Prostate gland (tissue), 2 donors: ENCODE data around the gene ZNF891. TPM values are rescaled to one million over a fixed set of nuclear protein-coding genes. Genes with fewer than 3 reads are reported as not detected.

Experiments used
- DNase-seq: peaks from one replicate; pipeline ENCODE4 v3.0.0-alpha.2; 2019; ENCODE audit warnings: low spot score
- H3K27ac ChIP-seq, 2 donors: fragments of 200-600 bp; sonication (generic); 2 replicates each; pipeline ENCODE4 v1.5.1; 2017 to 2019
- H3K27me3 ChIP-seq: fragments of 200-600 bp; sonication (generic); replicated peaks from 2 replicates; pipeline ENCODE4 v1.5.1; 2019; ENCODE audit not compliant: insufficient read depth
- H3K36me3 ChIP-seq, 2 donors: fragments of 200-600 bp; sonication (generic); 1 replicate in 1 of 2; 2 replicates in 1 of 2; pipeline versions ENCODE4 v1.5.1 to v1.8.1; 2017 to 2019
- H3K4me1 ChIP-seq: fragments of 200-600 bp; sonication (generic); replicated peaks from 2 replicates; pipeline ENCODE4 v1.5.1; 2019
- H3K4me3 ChIP-seq, 2 donors: fragments of 200-600 bp; sonication (generic); 2 replicates each; pipeline ENCODE4 v1.5.1; 2017 to 2019
- H3K9me3 ChIP-seq: fragments of 200-600 bp; sonication (generic); 2 replicates; pipeline ENCODE4 v1.5.1; 2017
- CTCF ChIP-seq, 4 experiments: fragments of 200-600 bp in 2 of 4; fragments of 450-650 bp in 2 of 4; sonication (generic) in 2 of 4; IDR thresholded peaks; 1 replicate in 3 of 4; 2 replicates in 1 of 4; pipeline ENCODE4 v1.5.1; 2016 to 2019; ENCODE audit warnings: antibody characterized with exemption in 4 of 4, mild to moderate bottlenecking in 2 of 4, moderate library complexity in 2 of 4
- POLR2A ChIP-seq: fragments of 450-650 bp; IDR thresholded peaks from one replicate; pipeline ENCODE4 v1.6.1; 2016; ENCODE audit warnings: antibody characterized with exemption, mild to moderate bottlenecking
- POLR2AphosphoS5 ChIP-seq: sonication (generic); formaldehyde crosslinking; IDR thresholded peaks from one replicate; pipeline ENCODE4 v1.6.1; 2017; ENCODE audit warnings: antibody characterized with exemption
- WGBS: methylation state at CpG from one replicate; pipeline ENCODE4 v1.1.5; 2018; 5-methylcytosine and 5-hydroxymethylcytosine counted together
- intact Hi-C: fragments of 100-400 bp; cut with DNase I; formaldehyde crosslinking; loops from one replicate; pipeline ENCODE4 v1.14.2; 2022
- total RNA-seq, 2 donors: library from RNA; depleted of rRNA; stranded (reverse); fragments of >200 nt; gene quantifications; one replicate each; pipeline ENCODE4 v1.1.0, GENCODE V29; 2016

ZNF891 gene
- total RNA-seq, 2 donors from 2014 or later: 1.9 to 3.0 TPM

- no peak overlapping the region for H3K4me3 ChIP-seq
- H3K4me1 ChIP-seq: no peaks in the 10 kb centered on the region
- H3K27me3 ChIP-seq: no peaks in the 10 kb centered on the region
- no peak for TF ChIP-seq POLR2A
- TF ChIP-seq POLR2AphosphoS5: no peak
- no peak for TF ChIP-seq CTCF (IDR thresholded peaks at IDR 0.05)
- intact Hi-C loops: no loop called here
- 100% methylated on average over 1 of the region's 1 CpG for WGBS
- no peak overlapping the region for H3K27ac ChIP-seq
- no peak for DNase-seq
- peaks cover 0 to 5% of the 10 kb centered on the region in 2 donors for H3K36me3 ChIP-seq
- H3K9me3 ChIP-seq: peaks cover 25% of the 10 kb centered on the region
Measured at GRCh38 chr12:133061954-133062353, 68.1 kb downstream of the ZNF891 start.

GRCh38 chr12:133058203-133059113, 71.6 kb downstream of the ZNF891 start:
- peaks cover 31% of the 10 kb centered on the region for H3K9me3 ChIP-seq

GRCh38 chr12:133057446-133057845, 72.6 kb downstream of the ZNF891 start:
- DNase-seq: no peak
- TF ChIP-seq POLR2AphosphoS5 (no peak), POLR2A (no peak), CTCF (IDR thresholded peaks at IDR 0.05) (no peak)
- Histone ChIP-seq H3K9me3 (peaks cover 31% of the 10 kb centered on the region), H3K27me3 (no peaks in the 10 kb centered on the region), H3K4me1 (no peaks in the 10 kb centered on the region), H3K4me3 (no peak overlapping the region), H3K36me3 (peaks cover 8% of the 10 kb centered on the region in 2 donors), H3K27ac (no peak overlapping the region)
- intact Hi-C loops: no loop called here
- 98% methylated on average over 5 of the region's 5 CpGs for WGBS

More at GRCh38 chr12:133058203-133059113, 71.6 kb downstream of the ZNF891 start:
- Histone ChIP-seq H3K4me1 (no peaks in the 10 kb centered on the region), H3K27ac (no peak overlapping the region), H3K36me3 (peaks cover 3 to 6% of the 10 kb centered on the region in 2 donors), H3K4me3 (no peak overlapping the region), H3K27me3 (no peaks in the 10 kb centered on the region)
- intact Hi-C loops: no loop called here
- WGBS: 95% methylated on average over 8 of the region's 8 CpGs
- TF ChIP-seq POLR2AphosphoS5 (no peak), CTCF (IDR thresholded peaks at IDR 0.05) (no peak), POLR2A (no peak)
- no peak for DNase-seq

Other genes starting within 250 kb of the ZNF891 start
- gene CHFR, start 242.7 kb downstream of the ZNF891 start, total RNA-seq: 10 to 100 TPM; 18.7 to 52.3 TPM
- gene ZNF605, start 174.0 kb downstream of the ZNF891 start, total RNA-seq: 10 to 100 TPM in 1 of 2 donors, 1 to 10 TPM in 1; 9.6 to 12.7 TPM
- 10 to 100 TPM; 14.2 to 17.0 TPM for gene ZNF26, start 143.9 kb downstream of the ZNF891 start, total RNA-seq
- gene ZNF84, start 92.8 kb downstream of the ZNF891 start, total RNA-seq: 10 to 100 TPM; 22.2 to 52.0 TPM
- 10 to 100 TPM; 18.2 to 23.7 TPM for gene ZNF140, start 49.4 kb downstream of the ZNF891 start, total RNA-seq
- gene ZNF10, start 353 bp upstream of the ZNF891 start, total RNA-seq: 10 to 100 TPM; 11.6 to 20.3 TPM
- gene ZNF268, start 51.2 kb upstream of the ZNF891 start, total RNA-seq: 10 to 100 TPM; 22.6 to 33.2 TPM
- 1 to 10 TPM in 1 of 2 donors, not detected in 1; 6.1 TPM for gene ANHX, start 105.6 kb upstream of the ZNF891 start, total RNA-seq